ENCODE data around the gene CXCR5. TPM values are rescaled to one million over a fixed set of nuclear protein-coding genes. Genes with fewer than 3 reads are reported as not detected.

Gene CXCR5
- total RNA-seq, 1 donor from 2014 or later: not detected

DNA sequence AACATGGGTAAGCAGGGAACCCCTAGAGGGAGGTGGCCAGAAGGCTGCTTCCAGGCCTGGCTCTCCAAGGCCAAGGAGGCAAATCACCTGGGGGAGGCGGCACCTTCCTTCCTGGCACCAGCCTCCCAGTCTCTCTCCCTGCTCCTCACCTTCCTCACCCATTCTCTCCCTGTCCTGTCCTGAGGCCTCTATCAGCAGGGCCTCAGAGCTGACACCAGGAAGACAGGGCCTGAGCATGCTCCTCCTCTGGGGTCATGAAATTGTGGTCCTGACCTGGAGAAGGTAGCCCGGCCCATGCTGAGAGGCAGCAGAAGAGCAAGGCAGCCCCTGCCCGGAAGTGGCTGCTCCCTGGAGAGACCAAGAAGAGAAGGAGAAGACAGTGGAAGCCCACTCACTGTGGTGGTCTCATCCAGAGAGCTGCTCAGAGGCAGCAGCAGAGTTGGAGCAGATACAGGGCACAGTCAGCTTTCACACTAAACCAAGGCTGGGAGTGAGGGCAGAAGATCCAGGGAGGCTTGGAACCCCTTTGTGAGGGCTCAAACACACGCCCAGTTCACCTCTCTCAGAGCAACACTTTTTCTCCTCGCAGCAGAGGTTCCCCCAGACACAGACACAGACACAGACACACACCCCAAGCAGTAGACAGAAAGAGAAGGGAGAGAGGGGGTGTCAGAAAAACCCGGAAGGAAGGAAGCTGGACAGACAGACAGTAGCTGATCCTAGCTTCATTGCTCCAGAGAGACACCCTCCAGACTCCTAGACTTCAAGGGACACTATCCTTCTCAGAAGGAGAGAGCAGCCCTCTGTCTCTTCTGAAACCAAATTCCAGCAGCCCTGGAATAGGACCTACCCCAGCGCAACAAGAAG is 40.3 kb downstream of the CXCR5 start:
- Histone ChIP-seq H3K27me3 (ENCODE audit: control insufficient read depth, insufficient read depth, low read length) (no peaks in the 10 kb centered on the region), H3K36me3 (ENCODE audit: control insufficient read depth, insufficient read depth, low read length) (peaks cover 8% of the 10 kb centered on the region), H3K4me3 (ENCODE audit: low read depth, low read length) (peak overlapping the region; percentile 87)
- DNase-seq (ENCODE audit: low read depth): no peak
- TF ChIP-seq, protein P1, sequence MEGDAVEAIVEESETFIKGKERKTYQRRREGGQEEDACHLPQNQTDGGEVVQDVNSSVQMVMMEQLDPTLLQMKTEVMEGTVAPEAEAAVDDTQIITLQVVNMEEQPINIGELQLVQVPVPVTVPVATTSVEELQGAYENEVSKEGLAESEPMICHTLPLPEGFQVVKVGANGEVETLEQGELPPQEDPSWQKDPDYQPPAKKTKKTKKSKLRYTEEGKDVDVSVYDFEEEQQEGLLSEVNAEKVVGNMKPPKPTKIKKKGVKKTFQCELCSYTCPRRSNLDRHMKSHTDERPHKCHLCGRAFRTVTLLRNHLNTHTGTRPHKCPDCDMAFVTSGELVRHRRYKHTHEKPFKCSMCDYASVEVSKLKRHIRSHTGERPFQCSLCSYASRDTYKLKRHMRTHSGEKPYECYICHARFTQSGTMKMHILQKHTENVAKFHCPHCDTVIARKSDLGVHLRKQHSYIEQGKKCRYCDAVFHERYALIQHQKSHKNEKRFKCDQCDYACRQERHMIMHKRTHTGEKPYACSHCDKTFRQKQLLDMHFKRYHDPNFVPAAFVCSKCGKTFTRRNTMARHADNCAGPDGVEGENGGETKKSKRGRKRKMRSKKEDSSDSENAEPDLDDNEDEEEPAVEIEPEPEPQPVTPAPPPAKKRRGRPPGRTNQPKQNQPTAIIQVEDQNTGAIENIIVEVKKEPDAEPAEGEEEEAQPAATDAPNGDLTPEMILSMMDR (IDR thresholded peaks at IDR 0.05; ENCODE audit: insufficient read depth, low read length, severe bottlenecking): no peak
- FAIRE-seq: no peak

DNA sequence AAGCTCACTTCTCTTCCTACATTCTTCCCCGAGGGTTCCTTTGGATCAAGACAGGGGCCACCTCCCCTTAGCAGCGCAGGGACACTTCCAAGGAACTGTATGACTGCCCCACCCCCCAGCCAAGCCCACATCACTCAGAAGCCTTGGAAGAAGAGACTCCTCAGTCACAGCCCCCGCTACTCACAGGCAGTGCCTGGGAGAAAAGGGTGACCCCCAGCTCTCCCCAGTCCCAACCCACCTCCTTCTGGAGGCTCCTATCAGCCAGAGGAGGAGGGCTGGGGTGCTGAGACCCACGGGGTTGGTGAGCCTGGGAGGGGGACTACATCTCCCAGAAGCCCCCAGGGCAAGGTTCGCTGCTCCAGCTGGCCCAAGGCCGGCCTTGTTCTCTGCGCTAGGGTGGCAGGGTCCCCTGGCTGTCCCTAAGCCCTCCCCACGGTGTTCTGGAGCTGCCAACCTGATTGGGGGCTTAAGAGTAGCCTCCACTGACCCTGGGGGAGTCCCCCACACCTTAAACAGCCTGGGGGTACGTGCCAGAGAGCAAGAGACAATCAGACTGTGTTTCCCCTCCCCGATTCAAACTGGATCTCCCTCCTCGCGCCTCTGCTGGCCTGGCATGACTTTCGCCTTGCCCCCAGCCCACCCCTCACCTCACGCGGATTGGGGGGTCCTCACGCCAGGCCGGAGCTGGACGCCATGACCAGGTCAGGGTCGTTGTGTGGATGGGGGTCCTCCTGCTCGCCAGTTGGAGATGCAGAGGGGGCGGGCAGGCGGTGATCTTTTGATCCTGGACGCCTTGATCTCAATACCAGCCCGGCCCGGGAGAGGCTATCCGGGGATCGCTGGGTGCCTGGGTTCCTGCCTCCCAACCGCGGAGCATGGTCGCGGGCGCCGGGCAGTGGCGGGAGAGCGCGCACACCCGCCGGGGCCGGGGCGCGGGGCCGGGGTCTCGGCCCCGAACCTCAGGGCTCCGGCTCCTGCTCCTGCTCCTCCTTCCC is 41.2 kb downstream of the CXCR5 start:
- Histone ChIP-seq H3K27me3 (ENCODE audit: control insufficient read depth, insufficient read depth, low read length) (no peaks in the 10 kb centered on the region), H3K36me3 (ENCODE audit: control insufficient read depth, insufficient read depth, low read length) (peaks cover 8% of the 10 kb centered on the region)
- no peak for FAIRE-seq

DNA sequence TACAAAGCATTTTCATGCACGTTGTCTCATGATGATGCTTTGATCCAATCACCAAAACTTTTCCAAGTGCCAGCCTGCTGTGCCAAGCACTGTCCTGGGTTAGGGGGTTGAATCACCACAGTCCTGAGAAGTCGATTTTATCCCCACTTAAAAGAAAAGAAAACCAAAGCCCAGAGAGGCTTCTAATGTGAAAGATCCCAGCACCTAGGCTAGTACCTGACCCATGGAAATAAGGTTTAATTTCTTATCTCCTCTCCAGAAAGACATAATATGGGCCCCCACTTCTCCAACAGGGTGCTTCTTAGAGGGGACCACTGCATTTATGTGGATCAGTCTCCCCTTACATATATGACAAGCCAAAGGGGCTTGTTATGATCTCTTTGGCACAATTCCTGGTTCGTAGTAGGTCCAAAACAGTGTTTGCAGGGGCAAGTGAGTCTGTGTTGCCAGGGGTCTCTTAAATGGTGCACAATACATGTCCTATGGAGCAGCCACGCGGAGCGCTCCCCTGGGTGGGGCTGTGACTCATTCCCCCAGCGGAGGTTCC is 43.9 kb downstream of the CXCR5 start:
- FAIRE-seq (no peak), DNase-seq (ENCODE audit: low read depth) (no peak)
- H3K4me3 ChIP-seq (ENCODE audit: low read depth, low read length): peak overlapping the region; percentile 55
- TF ChIP-seq, protein P1 (IDR thresholded peaks at IDR 0.05; ENCODE audit: insufficient read depth, low read length, severe bottlenecking): no peak
- no peaks in the 10 kb centered on the region for H3K27me3 ChIP-seq (ENCODE audit: control insufficient read depth, insufficient read depth, low read length)
- peaks cover 4% of the 10 kb centered on the region for H3K36me3 ChIP-seq (ENCODE audit: control insufficient read depth, insufficient read depth, low read length)

More for the DNA sequence above, 41.2 kb downstream of the CXCR5 start:
- TF ChIP-seq, protein P1 (IDR thresholded peaks at IDR 0.05; ENCODE audit: insufficient read depth, low read length, severe bottlenecking): no peak
- DNase-seq (ENCODE audit: low read depth): no peak
- peak overlapping the region; percentile 87 for H3K4me3 ChIP-seq (ENCODE audit: low read depth, low read length)

DNA sequence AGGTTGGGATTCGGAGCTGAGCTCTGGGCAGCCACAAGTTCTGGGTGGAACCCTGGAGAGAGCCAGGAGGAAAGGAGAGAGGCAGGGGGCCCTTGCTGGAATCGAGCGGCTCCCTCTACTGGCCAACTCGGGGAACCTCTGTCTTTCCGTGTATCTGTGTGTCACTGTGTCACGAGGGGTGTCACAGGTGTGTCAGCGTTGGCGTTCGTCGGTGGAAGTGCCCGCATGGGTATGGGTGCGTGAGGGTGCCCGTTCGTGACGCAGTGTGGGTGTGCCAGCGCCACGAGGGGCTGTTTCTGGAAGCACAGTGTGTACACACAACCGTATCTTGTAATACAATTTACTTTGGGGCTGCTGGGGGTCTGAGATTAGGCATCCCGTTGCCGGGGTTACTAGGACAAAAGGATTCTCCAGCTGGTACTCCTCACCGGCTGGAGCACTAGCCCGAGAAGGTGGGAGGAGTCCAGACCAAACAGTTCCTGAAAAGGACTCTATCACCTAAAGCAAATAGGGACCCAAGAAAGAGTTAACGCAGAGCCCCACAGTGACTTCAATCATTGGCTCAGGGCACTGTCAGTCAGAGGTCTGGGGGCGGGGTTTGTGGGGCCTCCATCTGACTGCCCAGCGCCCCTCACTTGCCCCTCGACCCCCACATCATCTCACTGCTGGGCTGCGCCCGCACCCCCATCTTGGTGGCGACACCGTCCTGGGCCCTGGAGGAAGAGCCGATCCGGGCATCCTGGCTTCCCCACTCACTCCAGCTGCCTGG is 44.6 kb downstream of the CXCR5 start:
- TF ChIP-seq, protein P1 (IDR thresholded peaks at IDR 0.05; ENCODE audit: insufficient read depth, low read length, severe bottlenecking): peak; percentile 98
- peaks cover 3% of the 10 kb centered on the region for H3K36me3 ChIP-seq (ENCODE audit: control insufficient read depth, insufficient read depth, low read length)
- DNase-seq (ENCODE audit: low read depth) (peak; percentile 92), FAIRE-seq (no peak)
- peak overlapping the region; percentile 55 for H3K4me3 ChIP-seq (ENCODE audit: low read depth, low read length)
- no peaks in the 10 kb centered on the region for H3K27me3 ChIP-seq (ENCODE audit: control insufficient read depth, insufficient read depth, low read length)

DNA sequence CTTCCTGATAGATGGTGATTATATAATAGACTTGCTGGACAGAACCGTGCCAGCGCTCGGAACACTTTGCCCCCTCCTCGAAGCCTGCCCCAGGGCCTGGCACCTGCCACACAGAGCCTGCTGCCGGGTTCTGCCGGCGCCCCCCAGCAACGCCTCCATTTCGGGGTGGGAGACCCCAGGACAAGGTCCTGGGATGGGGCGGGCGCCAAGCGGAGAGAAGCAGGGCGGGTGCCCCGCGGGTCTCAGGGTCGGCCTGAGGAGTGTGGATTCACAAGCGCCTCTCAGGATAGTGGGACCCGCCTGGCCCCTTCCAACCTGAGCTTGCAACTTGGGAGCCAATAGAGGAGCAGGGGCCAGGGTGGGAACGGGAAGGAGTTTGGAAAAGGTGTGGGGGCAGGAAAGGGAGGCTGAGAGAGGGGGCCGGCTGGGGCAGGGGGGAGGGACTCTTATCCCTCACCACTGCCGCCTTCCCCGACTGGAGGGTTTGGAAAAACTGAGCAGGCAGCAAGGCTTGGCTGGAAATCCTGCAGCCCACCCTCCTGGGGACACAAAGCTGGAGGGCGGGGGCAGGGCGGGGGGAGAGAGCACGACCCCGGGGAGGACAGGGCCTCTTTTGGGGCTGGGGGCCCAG is 45.3 kb downstream of the CXCR5 start:
- TF ChIP-seq, protein P1 (IDR thresholded peaks at IDR 0.05; ENCODE audit: insufficient read depth, low read length, severe bottlenecking): no peak
- Histone ChIP-seq H3K36me3 (ENCODE audit: control insufficient read depth, insufficient read depth, low read length) (peaks cover 1% of the 10 kb centered on the region), H3K27me3 (ENCODE audit: control insufficient read depth, insufficient read depth, low read length) (no peaks in the 10 kb centered on the region), H3K4me3 (ENCODE audit: low read depth, low read length) (peak overlapping the region; percentile 55)
- no peak for FAIRE-seq
- no peak for DNase-seq (ENCODE audit: low read depth)

All from bronchial epithelial cell (primary cell).